Stromal cell of bone marrow (primary cell): ENCODE results near the gene KRTAP1-4.
"Not testable (repeated sequence)": the region's sequence is repeated elsewhere in the genome, so short reads cannot be mapped to it uniquely, and the experiment has no call there.

Experiments
- DNase-seq: peaks from one replicate; pipeline ENCODE4 v3.0.0-alpha.2; 2012; ENCODE audit warnings: low read depth

The KRTAP1-4 gene

GRCh38 chr17:41003926-41004325, 26.1 kb downstream of the KRTAP1-4 start:
- DNase-seq = no peak

GRCh38 chr17:41002814-41003213, 27.2 kb downstream of the KRTAP1-4 start:
- DNase-seq = no peak

GRCh38 chr17:41001795-41002194, 28.2 kb downstream of the KRTAP1-4 start:
- no peak for DNase-seq

DNA sequence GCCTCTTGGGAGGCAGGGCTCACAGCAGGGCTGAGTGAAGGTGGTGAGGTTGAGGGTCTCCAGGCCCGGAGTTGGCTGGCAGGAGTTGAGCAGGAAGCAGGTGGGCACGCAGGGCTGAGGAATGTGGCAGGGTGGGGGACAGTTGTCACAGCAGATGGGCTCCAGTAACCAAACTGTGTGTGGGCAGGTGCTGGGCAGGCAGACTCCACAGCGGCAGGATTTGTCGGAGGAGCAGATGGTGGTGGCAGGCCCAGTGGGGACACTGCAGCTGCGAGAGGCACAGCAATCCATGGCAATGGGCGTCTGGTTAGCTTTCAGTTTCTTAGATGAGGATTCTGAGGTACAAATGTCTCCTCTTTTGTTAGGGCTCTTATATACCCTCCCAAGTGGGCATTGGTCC, 30.4 kb downstream of the KRTAP1-4 start, which contains the start of gene KRTAP3-2:
KRTAP3-2 (minus strand) TSS at position 344 of the 400 bp plus-strand sequence; CDS start at position 291, 53 bp downstream.
- not testable (repeated sequence) for DNase-seq

- no peak for DNase-seq
Measured at GRCh38 chr17:40997361-40997760, 32.6 kb downstream of the KRTAP1-4 start.

DNA sequence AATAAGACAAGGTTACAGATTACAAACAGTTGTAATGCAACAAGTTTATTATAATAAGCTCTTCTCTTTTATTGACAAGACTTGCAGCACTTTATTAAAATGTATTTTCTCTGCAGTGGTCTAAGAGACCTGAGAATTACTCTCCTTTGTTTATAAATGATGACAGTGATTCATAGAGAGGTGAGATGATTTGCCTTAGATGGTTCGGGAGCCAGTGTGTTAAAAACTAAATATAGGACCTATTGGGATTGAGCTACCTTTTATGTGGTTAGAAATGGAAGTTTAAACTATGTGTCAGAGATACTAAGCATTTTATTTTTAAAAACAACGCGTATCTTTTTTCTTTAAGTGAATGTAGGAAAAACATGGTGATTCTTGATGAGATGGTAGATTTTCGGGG, 33.2 kb downstream of the KRTAP1-4 start:
- DNase-seq = no peak

- no peak for DNase-seq
Measured at GRCh38 chr17:40995116-40995515, 34.9 kb downstream of the KRTAP1-4 start.

- DNase-seq = no peak
Measured at GRCh38 chr17:40993839-40994238, 36.2 kb downstream of the KRTAP1-4 start, which contains the start of gene KRTAP3-3. Gene KRTAP3-3, minus strand, starts transcription at chr17:40994164. Its CDS starts 67 bp downstream, at chr17:40994097.

DNA sequence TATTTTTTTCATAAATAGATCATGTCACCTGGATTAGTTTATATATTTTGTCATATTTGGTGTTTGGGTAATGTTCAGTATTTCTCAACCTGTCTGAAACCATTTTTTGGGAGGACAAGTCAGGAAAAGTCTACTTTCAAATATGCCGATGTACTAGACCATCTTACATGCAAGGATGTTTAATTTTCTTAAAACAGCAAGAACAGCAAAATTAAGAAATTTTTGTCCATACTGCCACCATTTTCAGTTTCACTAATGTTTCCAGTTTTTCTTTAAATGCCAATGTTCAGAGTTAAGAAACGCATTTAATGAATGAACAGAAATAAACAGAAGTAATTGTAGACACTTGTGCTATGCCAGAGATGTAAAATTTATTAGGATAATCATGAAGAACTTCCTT, 36.9 kb downstream of the KRTAP1-4 start:
- DNase-seq = no peak

GRCh38 chr17:40992666-40993065, 37.3 kb downstream of the KRTAP1-4 start:
- no peak for DNase-seq

- DNase-seq = no peak
Measured at GRCh38 chr17:40986920-40987319, 43.1 kb downstream of the KRTAP1-4 start.

DNA sequence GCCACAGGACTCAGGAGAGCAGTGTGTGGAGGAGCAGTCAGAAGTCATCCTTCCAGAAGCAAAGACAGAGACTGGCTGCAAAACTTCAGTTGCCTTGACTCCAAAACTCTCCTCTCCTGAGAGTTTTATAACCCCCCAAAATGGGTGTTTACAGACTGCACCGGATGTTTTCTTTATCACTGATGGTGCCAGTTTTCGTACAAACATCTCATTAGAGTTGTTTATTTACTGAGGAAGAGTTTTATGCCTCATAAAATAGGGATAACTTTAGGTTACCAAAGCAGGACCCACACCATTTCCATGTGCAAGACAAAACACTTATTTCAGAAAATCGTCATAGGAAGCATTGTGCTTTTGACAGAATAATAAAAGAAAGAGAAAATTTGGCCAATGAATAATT, 45.8 kb downstream of the KRTAP1-4 start, which contains the start of gene KRT40:
KRT40 (minus strand) TSS at position 101 of the 400 bp plus-strand sequence; CDS start at position 48, 53 bp downstream.
- DNase-seq = no peak

GRCh38 chr17:40981115-40981514, 48.9 kb downstream of the KRTAP1-4 start:
- no peak for DNase-seq

- peak; percentile 45 for DNase-seq
Measured at GRCh38 chr17:40980596-40980995, 49.4 kb downstream of the KRTAP1-4 start.

- no peak for DNase-seq
Measured at GRCh38 chr17:40980117-40980516, 49.9 kb downstream of the KRTAP1-4 start.
